GM18867 (cell line): ENCODE results near the gene GARIN5A.
A peak's percentile ranks its signal among the peaks of the same experiment; 100 is the strongest.

Experiments used
- ATAC-seq: cut with Tn5 transposase; IDR thresholded peaks from one replicate; pipeline ENCODE4 v1.9.1; 2021; ENCODE audit warnings: mild to moderate bottlenecking, moderate library complexity; ENCODE audit not compliant: unreplicated experiment

GARIN5A gene

DNA sequence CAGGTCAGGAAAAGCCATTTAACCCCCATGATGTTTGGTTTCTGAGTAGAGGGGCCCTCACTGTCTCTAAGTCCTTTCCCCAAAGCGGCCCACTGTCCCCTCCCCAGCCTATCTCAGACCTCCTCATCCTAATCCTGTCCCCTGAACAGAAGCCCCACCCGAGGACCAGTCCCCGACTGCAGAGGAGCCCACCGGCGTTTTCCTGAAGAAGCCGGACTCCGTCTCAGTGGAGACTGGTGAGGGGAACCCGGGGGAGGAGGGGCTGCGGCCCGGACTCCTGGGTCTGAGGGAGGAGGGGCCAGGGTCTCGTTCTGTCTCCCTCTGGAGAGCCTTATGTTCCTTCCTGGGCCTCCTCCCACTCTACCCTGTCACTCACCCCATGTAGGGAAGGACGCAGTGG lies 41.0 kb downstream of the GARIN5A start:
- ATAC-seq, result no peak

DNA sequence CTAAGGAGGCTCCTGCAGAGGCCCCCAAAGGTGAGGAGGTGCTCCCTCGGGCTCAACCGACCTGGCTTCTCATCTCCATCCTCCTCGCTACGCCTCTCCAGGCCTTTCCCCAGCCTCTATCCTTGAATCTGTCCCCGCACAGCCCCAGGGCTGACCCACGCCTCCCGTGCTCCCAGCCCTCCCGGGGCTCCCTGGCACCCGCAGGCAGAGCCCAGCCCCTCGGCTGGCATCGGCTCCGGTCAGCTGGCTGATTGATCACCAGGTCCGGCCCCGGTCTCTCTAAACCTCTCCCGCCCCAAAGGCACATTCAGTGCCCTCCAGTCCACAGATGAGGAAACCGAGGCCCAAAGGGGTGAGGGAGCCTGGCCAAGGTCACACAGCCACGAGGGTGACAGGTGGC lies 41.4 kb downstream of the GARIN5A start:
- no peak for ATAC-seq

DNA sequence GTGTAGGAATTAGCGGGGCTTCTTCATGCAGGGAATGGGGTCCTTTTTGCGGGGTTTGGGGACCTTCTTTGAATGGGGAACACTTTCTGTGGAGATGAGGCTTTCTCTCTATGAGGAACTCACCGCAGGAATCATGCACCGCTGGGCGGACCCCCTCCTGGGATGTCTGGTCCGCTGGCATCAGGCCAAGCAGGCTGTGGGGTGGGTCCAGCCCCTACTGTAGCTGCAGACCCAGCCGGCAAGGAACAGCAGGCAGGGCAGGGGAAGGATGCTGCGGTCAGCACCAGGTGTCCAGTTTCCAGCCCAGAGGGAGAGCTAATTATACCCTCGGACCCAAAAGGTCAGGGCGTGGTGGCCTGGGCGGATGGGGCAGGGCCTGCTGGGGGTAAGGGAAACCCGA lies 42.1 kb downstream of the GARIN5A start:
- ATAC-seq, result no peak

DNA sequence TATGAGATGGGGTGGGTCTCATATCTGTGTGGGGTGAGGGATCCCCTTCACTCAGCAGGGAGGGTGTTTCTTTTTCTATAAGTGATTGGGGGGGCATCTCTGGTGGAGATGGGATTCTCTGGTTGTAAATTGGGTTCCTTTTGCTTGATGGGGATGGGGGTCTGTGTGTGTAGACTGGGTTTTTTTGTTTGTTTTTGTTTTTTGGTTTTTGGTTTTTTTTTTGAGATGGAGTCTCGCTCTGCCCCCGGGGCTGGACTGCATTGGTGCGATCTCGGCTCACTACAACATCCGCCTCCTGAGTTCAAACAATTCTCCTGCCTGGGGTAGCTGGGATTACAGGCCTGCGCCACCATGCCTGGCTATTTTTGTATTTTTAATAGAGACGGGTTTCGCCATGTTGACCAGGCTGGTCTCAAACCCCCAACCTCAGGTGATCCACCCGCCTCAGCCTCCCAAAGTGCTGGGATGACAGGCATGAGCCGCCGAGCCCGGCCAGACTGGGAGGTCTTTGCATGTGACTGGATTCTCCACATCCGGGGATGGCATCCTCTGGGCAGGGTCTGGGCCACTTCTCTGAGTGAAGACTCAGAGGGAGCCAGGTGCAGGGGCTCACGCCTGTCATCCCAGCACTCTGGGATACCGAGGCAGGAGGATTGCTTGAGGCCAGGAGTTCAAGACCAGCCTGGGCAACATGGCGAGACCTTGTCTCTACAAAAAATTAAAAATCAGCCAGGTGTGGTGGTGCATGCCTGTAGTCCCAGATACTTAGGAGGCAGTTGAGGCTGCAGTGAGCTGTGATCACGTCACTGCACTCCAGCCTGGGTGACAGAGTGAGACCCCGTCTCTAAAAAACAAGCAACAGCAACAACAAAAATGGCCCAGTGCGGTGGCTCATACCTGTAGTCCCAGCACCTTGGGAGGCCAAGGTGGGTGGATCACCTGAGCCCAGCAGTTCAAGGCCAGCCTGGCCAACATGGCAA lies 43.2 kb downstream of the GARIN5A start:
- no peak for ATAC-seq

DNA sequence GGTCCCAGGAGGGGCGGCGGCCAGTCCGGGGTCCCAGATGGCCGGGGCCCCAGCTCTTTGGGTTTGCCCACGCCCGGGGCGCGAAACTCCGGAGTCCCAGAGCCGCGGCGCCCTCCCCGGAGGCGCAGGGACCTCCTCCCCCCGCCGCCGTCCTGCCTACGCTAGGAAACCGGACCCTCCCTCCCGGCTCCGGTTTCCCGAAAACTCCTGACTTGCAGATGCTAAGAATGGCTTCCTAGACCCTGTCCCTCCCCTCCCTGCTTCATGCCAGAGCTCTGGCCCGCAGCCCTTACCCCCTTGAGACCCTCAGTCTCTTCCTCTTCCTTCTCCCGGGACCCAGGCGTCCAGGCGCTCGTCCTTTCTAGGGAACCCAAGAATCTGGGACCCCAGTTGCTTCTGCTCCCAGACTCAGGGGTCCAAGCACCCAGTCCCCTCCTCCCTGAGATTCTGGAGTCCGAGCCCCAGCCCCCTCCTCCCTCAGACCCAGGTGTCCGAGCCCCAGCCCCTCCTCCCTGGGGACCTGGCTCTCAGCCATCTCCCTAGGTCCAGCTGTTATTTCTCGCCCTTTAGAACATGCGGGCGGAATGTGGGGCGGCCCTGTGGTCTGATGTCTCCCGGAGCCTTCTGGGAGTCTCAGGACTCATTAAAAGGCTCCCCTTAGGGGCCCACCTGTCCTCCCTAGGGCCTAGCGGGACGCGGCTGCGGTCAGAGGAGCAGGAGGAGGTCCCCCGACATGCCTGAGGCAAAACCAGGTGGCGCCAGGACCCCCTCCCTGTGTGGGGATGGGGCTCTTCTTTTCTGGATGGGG lies 44.2 kb downstream of the GARIN5A start, which contains the start of gene MYBPC2:
Gene MYBPC2, plus strand, starts transcription at position 672 of the 808 bp plus-strand sequence. Its CDS starts 62 bp downstream, at position 734.
- ATAC-seq, result peak; percentile 6

DNA sequence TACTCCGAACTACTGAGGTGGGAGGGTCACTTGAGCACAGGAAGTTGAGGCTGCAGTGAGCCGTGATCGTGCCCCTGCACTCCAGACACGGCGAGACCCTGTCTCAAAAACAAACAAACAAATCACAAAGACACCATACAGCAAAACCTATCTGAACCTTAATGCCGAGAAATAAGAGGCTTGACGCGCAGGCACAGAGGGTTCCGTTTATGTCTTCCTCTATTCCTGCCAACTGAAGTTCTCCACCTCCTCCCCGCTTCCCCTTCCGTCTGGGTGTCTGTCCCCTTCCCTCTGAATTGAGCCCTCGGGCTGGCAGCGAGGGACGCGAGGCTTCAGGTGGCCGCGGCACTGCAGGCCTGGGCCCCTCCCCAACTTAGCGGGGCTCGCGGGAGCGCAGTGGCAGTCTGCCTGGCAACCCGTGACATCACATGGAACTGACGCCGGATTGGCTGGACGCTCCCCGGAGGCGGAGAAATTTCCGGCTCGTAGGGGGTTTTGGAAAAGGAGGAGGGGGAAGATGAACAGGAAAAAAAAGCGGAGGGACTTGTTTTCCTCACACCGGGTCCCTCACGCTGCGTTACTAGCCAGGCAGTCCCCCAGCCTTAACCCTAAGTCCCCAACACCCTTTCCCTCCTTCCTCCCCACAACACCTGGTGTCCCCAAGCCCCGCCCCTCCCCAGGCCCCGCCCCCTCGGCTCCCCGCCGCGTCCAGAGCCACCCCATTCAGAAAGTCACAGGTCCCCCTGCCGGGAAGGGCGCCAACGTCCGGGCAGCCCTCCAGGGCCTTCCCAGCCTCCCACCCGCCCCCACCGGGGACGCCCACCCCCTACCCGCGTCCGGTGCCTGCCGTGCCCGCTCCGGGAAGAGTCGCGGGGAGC lies 45.1 kb downstream of the GARIN5A start:
- peak; percentile 83 for ATAC-seq

DNA sequence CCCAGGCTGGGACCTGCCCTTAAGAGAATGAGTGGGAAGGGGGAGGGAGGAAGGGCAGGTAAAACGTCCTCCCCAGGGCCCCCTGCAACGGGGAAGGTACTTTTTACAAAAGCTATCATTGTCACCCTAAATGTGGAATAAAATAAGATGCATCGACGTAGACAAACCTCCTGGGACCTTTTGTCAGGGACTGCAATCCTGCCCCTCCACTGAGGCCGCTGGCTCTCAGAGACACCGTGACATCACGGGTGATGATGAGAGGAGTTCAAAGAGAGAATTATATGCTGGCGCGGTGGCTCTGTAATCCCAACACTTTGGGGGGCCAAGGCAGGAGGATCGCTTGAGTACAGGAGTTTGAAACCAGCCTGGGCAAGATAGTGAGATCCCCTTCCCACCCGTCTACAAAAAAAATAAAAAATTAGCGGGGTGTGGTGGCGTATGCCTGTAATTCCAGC lies 45.7 kb downstream of the GARIN5A start:
- no peak for ATAC-seq

DNA sequence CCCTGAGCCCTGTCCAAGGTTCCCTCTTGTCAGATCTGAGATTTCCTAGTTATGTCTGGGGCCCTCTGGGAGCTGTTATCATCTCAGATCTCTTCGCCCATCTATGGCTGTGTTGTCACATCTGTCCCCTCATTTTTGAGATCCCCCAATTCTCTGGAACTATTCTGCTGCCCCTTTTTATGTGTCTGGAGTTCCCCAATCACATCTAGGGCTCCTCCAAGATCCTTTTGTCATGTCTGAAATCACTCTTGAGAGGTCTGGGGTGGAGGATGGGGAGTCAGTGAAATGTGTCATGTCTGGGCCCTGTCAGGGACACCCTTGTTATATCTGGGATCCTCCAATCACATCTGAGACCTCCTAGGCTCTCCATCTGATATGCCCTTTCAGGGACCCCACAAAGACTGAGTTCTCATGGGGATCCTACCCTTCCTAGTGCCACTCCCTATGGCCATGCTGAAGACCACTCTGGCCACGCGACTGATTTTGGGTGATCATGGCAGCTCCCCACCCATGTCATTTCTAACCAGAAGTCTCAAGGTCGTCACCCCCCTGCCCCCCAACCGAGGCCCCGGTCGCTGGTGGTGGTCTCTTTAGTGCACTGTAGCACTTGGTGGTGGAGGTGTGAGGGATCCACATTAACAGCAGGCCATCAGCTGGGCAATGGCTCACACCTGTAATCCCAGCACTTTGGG lies 47.7 kb downstream of the GARIN5A start:
- ATAC-seq, result no peak

DNA sequence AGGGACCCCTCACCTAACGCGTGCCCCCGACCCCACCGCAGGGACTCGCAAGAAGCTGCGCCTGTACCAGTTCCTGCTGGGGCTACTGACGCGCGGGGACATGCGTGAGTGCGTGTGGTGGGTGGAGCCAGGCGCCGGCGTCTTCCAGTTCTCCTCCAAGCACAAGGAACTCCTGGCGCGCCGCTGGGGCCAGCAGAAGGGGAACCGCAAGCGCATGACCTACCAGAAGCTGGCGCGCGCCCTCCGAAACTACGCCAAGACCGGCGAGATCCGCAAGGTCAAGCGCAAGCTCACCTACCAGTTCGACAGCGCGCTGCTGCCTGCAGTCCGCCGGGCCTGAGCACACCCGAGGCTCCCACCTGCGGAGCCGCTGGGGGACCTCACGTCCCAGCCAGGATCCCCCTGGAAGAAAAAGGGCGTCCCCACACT lies 48.6 kb downstream of the GARIN5A start:
- no peak for ATAC-seq

DNA sequence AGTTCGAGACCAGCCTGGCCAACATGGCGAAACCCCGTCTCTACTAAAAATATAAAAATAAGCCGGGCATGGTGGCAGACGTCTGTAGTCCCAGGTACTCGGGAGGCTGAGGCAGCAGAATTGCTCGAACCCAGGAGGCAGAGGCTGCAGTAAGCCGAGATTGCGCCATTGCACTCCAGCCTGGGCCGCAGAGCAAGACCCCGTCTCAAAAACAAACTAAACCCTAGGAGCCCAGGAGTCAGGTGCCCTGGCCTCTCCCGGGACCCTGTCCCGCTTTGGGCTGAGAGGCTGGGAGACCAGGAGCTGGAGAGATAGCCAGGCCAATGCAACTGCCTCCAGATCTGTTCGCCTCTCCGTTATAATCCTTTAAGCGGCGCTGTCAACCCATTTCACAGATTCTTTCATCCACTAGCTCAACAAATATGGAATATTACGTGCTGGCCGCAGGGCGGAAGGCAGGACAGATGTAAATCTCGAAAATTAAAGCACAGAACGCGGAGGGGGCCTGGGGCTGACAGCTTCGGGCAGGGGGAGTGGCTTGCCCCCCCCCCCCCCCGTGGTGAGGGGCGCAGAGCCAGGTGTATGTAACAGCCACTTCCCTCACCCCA lies 49.2 kb downstream of the GARIN5A start:
- ATAC-seq, result no peak

DNA sequence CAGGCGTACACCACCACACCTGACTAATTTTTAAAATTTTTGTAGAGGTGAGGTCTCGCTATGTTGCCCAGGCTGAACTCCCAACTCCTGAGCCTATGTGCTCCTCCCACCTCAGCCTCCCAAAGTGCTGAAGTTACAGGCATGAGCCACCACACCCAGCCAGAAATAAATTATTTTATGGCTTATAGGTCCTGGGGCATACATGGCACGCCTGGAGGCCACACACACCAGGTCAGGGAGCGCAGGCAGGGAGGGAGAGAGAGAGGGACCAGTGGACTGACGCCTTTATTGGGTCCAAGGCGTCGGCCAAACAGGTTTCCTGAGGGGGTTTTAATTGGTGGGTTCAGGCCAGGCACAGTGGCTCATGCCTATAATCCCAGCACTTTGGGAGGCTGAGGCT lies 51.1 kb downstream of the GARIN5A start:
- no peak for ATAC-seq

DNA sequence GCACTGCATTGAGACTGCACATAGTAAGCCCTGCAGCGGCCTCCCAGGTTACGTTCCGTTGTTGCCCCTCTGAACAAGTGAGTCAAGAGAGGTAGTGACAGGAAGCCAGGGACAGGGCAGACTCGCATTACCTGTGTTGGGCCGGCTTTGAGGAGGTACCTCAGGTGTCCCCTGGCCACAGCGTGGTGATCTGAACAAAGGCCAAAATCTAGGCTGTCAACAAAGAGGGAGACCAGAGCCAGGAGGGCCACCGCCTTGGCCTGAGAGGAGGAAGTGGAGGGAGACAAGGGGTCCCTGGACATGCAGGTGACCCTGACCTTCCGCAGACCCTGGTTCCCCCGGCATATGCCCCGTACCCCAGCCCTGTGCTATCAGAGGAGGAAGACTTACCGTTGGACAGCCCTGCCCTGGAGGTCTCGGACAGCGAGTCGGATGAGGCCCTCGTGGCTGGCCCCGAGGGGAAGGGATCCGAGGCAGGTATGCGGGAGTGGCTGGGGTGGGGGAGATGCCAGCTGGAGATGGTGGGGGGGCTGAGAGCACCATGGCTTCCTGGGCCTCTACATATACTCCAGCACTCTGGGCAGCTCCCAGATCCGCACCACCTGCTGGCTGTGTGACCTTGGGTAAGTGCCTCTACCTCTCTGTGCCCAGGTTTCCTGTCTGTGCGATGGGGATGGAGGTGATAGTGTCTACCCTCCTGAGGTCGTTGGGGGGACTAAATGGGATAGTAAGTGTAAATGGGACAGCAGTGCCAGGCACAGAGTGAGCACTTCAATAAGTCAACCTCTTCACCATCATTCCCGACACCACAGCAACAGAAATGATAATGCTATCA lies 53.2 kb downstream of the GARIN5A start:
- no peak for ATAC-seq

DNA sequence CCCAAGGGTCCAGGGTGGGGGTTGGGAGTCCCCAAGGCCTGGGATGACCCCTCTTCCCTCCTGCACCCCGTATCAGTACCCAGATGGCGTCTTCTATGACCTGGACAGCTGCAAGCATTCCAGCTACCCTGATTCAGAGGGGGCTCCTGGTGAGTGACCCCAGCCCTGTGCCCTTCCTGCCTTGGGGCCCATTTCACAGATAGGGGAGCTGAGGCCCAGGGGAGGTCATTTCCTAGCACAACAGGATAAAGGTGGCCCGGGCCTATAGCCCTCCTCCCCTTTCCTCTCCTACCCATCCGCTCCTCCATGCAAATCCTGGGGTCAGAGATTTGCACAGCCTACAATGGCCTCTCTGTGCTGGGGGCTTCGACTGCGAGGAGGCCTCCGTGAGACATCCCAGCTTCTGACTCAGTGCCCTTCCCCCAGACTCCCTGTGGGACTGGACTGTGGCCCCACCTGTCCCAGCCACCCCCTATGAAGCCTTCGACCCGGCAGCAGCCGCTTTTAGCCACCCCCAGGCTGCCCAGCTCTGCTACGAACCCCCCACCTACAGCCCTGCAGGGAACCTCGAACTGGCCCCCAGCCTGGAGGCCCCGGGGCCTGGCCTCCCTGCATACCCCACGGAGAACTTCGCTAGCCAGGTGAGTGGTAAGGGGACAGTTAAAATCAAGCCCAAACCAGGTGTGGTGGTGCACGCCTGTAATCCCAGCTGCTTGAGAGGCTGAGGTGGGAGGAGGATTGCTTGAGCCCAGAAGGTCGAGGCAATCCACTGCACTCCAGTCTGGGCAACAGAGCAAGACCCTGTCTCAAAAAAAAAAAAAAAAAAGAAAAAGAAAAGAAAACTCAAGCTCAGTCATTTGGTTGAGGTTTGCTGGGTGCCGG lies 54.0 kb downstream of the GARIN5A start:
- no peak for ATAC-seq

DNA sequence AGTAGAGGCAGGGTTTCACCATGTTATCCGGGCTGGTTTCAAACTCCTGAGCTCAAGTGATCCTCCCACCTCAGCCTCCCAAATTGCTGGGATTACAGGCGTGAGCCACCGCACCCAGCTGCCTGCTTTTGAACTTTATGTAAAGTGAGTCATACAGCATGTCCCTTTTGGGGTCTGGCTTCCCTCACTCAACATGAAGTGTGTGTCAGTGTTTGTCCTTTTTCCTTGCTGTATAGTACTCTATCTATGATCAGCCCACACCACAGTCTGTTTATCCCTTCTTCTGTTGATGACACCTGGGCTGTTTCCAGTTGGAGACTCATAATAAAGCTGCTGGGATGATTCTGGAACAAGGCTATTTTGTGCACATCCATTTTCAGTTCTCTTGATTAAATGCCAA lies 55.8 kb downstream of the GARIN5A start:
- no peak for ATAC-seq

DNA sequence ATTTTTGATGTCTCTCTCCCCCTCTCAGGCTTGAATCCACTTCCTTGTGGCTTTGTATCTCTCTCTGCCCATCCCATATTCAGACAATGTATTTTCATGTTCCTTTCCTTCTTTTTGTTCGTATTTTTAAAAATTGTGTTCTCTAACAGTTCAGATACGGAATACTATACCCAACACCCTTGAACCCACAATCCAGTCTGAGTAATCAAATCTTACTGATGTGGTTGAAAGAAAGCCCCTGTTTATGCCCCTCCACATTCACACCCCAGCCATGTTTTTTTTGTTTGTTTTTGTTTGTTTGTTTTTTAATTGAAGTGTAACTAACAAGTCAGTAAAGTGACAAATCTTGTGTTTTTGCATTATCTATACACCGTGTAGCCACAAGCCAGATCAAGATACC lies 56.5 kb downstream of the GARIN5A start:
- ATAC-seq, result no peak

DNA sequence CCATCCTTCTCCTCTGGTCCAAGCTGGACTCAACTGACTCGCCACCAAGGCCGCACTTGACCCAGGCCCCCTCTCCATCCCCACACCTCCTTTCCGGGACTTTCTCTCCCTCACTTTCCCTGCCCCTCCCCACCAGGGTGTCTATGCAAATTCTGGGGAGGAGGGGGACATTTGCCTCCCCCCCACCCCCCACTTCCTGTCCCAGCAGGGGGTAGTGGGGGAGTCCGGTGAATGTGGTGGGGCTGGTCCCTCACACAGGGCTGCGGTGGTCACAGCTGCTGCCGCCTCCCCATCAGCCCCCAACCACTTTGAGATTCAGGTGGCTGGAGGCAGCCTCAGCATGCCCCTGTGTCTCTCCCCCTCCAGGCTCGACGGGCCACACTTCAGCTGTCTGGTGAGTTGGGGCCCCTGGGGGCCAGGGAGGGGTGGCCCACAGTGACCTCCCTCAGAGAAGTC lies 57.0 kb downstream of the GARIN5A start:
- no peak for ATAC-seq

DNA sequence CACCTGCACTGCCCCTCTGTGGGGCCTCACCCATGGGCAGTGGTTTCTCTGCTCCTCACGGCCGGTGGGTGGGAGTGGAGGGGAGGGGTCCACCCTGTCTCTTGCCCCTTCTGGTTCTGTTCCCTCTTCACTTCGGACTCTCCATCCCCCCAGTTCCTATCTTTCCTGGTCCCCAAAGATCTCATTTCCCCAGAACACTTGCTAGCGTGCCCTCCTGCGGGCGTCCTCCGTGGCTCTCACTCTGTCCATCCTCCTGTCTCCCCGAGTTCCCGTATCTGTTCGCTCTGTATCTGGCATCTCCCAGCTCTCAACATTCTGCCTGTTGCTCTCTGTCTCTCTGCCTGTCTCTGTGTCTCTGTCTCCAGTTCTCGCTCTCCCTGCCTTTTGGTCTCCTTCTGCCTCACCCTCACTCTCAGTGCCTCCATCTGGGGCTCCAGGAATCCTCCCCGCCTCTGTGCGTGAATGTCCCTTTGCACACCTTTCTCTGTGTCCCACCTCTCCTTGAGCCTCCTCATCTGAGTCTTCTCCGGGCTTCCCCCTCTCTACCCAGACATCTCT lies 57.5 kb downstream of the GARIN5A start:
- no peak for ATAC-seq
